Esophagus muscularis mucosa (tissue), 4 donors: Measurements from ENCODE around the gene SCN3A. TPM values are rescaled to one million over a fixed set of nuclear protein-coding genes. Genes with fewer than 3 reads are reported as not detected.

ENCODE experiments used
- DNase-seq: peaks from one replicate; pipeline ENCODE4 v3.0.0-alpha.2; 2017; ENCODE audit errors: extremely low spot score
- H3K27ac ChIP-seq, 4 donors: fragments of 200-600 bp; sonication (generic); replicated peaks in 1 of 4; 1 replicate in 3 of 4; 2 replicates in 1 of 4; pipeline ENCODE4 v1.5.1; 2016 to 2019; ENCODE audit warnings: mild to moderate bottlenecking in 1 of 4
- H3K27me3 ChIP-seq, 4 donors: fragments of 200-600 bp; sonication (generic); one replicate each; pipeline versions ENCODE4 v1.5.1 to v1.6.0; 2016 to 2019
- H3K36me3 ChIP-seq, 4 donors: fragments of 200-600 bp; sonication (generic); one replicate each; pipeline ENCODE4 v1.5.1; 2016 to 2019
- H3K4me1 ChIP-seq, 4 donors: fragments of 200-600 bp; sonication (generic); one replicate each; pipeline ENCODE4 v1.5.1; 2016 to 2019
- H3K4me3 ChIP-seq, 4 donors: fragments of 200-600 bp; sonication (generic); 1 replicate in 2 of 4; 2 replicates in 2 of 4; pipeline ENCODE4 v1.5.1; 2016 to 2019; ENCODE audit warnings: mild to moderate bottlenecking in 4 of 4, moderate library complexity in 1 of 4
- H3K9me3 ChIP-seq, 4 donors: fragments of 200-600 bp; sonication (generic); 1 replicate in 3 of 4; 2 replicates in 1 of 4; pipeline ENCODE4 v1.5.1; 2016 to 2019
- EP300 ChIP-seq: sonication (generic); formaldehyde crosslinking; IDR thresholded peaks from one replicate; pipeline ENCODE4 v1.6.1; 2017; ENCODE audit warnings: antibody characterized with exemption
- POLR2A ChIP-seq: fragments of 450-650 bp; IDR thresholded peaks from one replicate; pipeline ENCODE4 v1.6.1; 2017; ENCODE audit warnings: antibody characterized with exemption, moderate library complexity, mild to moderate bottlenecking, low read depth
- POLR2AphosphoS5 ChIP-seq, 2 donors: sonication (generic); formaldehyde crosslinking; IDR thresholded peaks; one replicate each; pipeline ENCODE4 v1.6.1; 2017; ENCODE audit warnings: antibody characterized with exemption in 2 of 2
- WGBS: methylation state at CpG from one replicate; pipeline ENCODE4 v1.1.5; 2018; 5-methylcytosine and 5-hydroxymethylcytosine counted together
- intact Hi-C: fragments of 100-400 bp; cut with DNase I; formaldehyde crosslinking; loops from one replicate; pipeline ENCODE4 v1.15.1; 2023
- total RNA-seq, 4 donors: library from RNA; depleted of rRNA; stranded (reverse); fragments of >200 nt; gene quantifications; one replicate each; pipeline versions ENCODE4 v1.1.0 to v1.2.1, GENCODE V29; 2016
- TF ChIP-seq, protein P1 (sequence below), 3 experiments: fragments of 200-600 bp in 2 of 3; fragments of 450-650 bp in 1 of 3; sonication (generic) in 2 of 3; IDR thresholded peaks; one replicate each; pipeline ENCODE4 v1.5.1; 2017 to 2019; ENCODE audit warnings: antibody characterized with exemption in 3 of 3, mild to moderate bottlenecking in 2 of 3, moderate library complexity in 1 of 3

The SCN3A gene
- total RNA-seq, 4 donors from 2014 or later, result 1.2 to 2.1 (median 1.7) TPM

DNA sequence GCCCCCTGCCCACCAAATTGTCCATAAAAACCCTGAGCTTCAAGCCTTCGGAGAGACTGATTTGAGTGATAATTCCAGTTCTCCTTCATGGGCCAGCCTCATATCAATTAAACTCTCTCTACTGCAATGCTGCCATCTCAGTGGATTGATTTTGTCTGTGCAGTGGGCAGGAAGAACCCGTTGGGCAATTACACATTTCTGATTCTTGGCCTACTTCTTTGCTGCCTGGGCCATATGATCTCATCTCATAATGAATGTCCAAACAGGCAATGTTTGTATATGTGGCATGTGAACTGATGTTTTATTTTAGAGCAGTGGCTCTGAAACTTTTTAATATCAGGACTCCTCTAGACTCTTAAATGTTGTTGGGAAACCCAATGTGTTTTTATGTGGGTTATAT is 147.3 kb downstream of the SCN3A start:
- intact Hi-C loops, result no loop called here
- no peaks in the 10 kb centered on the region for H3K9me3 ChIP-seq
- H3K27ac ChIP-seq, result no peak overlapping the region
- DNase-seq, result no peak
- H3K4me3 ChIP-seq, result no peak overlapping the region
- H3K36me3 ChIP-seq, result no peaks in the 10 kb centered on the region
- TF ChIP-seq POLR2A (no peak), POLR2AphosphoS5 (IDR thresholded peaks at IDR 0.05) (no peak), EP300 (no peak)
- TF ChIP-seq, protein P1, sequence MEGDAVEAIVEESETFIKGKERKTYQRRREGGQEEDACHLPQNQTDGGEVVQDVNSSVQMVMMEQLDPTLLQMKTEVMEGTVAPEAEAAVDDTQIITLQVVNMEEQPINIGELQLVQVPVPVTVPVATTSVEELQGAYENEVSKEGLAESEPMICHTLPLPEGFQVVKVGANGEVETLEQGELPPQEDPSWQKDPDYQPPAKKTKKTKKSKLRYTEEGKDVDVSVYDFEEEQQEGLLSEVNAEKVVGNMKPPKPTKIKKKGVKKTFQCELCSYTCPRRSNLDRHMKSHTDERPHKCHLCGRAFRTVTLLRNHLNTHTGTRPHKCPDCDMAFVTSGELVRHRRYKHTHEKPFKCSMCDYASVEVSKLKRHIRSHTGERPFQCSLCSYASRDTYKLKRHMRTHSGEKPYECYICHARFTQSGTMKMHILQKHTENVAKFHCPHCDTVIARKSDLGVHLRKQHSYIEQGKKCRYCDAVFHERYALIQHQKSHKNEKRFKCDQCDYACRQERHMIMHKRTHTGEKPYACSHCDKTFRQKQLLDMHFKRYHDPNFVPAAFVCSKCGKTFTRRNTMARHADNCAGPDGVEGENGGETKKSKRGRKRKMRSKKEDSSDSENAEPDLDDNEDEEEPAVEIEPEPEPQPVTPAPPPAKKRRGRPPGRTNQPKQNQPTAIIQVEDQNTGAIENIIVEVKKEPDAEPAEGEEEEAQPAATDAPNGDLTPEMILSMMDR (IDR thresholded peaks at IDR 0.05), result no peak
- H3K27me3 ChIP-seq, result no peaks in the 10 kb centered on the region
- WGBS, result 74% methylated on average over 2 of the region's 2 CpGs
- H3K4me1 ChIP-seq, result no peaks in the 10 kb centered on the region

- no peaks in the 10 kb centered on the region for H3K4me1 ChIP-seq
- H3K36me3 ChIP-seq, result no peaks in the 10 kb centered on the region
- TF ChIP-seq, protein P1 (IDR thresholded peaks at IDR 0.05), result no peak
- TF ChIP-seq POLR2A (no peak), EP300 (no peak), POLR2AphosphoS5 (IDR thresholded peaks at IDR 0.05) (no peak)
- H3K27me3 ChIP-seq, result no peaks in the 10 kb centered on the region
- no peak overlapping the region for H3K27ac ChIP-seq
- WGBS, result 47% methylated on average over 6 of the region's 6 CpGs
- no peaks in the 10 kb centered on the region for H3K9me3 ChIP-seq
- DNase-seq, result no peak
- H3K4me3 ChIP-seq, result no peak overlapping the region
- intact Hi-C loops, result no loop called here
Measured at GRCh38 chr2:165055082-165055851, 148.6 kb downstream of the SCN3A start.

DNA sequence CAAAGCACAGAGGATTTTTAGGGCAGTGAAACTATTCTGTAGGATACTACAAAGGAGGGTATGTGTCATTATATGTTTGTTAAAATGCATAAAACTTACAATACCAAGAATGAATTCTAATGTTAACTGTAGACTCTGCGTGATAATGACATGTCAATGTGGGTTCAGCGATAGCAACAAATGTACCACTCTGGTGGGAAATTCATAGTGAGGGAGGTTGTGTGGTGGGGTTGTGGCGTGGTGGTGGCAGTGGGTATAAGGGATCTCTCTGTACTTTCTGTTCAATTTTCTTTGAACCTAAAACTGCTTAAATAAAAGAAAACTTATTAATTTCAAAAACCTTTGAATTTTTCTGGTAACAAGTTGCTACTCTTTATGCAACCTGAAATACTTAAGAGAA is 149.2 kb downstream of the SCN3A start:
- Histone ChIP-seq H3K27me3 (no peaks in the 10 kb centered on the region), H3K36me3 (no peaks in the 10 kb centered on the region), H3K4me1 (no peaks in the 10 kb centered on the region), H3K9me3 (no peaks in the 10 kb centered on the region), H3K27ac (no peak overlapping the region), H3K4me3 (no peak overlapping the region)
- TF ChIP-seq, protein P1 (IDR thresholded peaks at IDR 0.05), result no peak
- TF ChIP-seq POLR2A, result no peak
- TF ChIP-seq POLR2AphosphoS5 (IDR thresholded peaks at IDR 0.05), result no peak
- no peak for TF ChIP-seq EP300
- DNase-seq, result no peak
- 90% methylated on average over 3 of the region's 3 CpGs for WGBS
- intact Hi-C loops, result no loop called here

DNA sequence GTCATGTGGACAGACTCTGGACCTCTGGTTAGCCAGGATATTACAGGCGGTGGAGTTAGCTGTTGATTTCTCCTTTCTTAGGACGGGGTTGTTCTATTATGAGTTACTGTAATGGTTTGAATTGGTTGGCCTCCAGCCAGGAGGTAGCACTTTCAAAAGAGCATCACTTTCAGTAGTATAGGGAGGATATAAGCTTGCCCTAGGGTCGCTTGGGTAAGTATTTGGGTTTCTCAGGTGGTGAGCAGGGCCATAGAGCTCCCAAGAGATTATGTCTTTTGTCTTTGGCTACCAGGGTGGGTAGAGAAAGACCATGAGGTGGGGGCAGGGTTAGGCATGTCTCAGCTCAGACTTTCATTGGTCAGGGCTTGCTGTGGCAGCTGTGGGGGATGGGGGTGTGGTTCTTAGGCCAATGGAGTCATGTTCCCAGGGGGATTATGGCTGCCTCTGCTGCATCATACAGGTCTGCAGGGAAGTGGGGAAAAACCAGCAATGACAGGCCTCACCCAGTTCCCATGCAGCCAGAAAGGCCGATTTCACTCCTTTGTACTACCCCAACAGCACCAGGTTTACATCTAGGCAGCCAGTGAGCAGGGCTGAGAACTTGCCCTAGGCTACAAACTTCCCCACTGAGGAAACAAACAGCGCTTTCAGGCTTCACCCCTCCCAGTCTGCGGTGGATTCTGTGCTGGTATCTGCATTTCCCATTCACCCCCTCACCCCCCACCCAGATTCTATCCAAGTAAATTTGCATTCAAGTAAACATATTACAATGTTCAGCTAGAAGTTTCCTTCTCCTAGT is 159.1 kb downstream of the SCN3A start:
- no peaks in the 10 kb centered on the region for H3K36me3 ChIP-seq
- intact Hi-C loops, result no loop called here
- H3K9me3 ChIP-seq, result no peaks in the 10 kb centered on the region
- no peak for DNase-seq
- no peak overlapping the region for H3K27ac ChIP-seq
- TF ChIP-seq POLR2A (no peak), EP300 (no peak), POLR2AphosphoS5 (IDR thresholded peaks at IDR 0.05) (no peak)
- TF ChIP-seq, protein P1 (IDR thresholded peaks at IDR 0.05), result no peak
- no peaks in the 10 kb centered on the region for H3K4me1 ChIP-seq
- H3K27me3 ChIP-seq, result no peaks in the 10 kb centered on the region
- WGBS, result 72% methylated on average over 6 of the region's 6 CpGs
- H3K4me3 ChIP-seq, result no peak overlapping the region

Other genes starting within 250 kb of the SCN3A start
- gene SLC38A11, start 248.5 kb downstream of the SCN3A start, total RNA-seq, result 10 to 100 TPM in 1 of 4 donors, 1 to 10 TPM in 3; 1.4 to 11.6 (median 2.6) TPM
- gene SCN2A, start 35.4 kb upstream of the SCN3A start, total RNA-seq, result under 1 TPM; 0.11 to 0.42 (median 0.15) TPM